AG09319 (cell line): Measurements from ENCODE around the gene PLA2G1B.

Experiments
- DNase-seq: peaks from one replicate; pipeline ENCODE4 v3.0.0-alpha.2; 2010; ENCODE audit warnings: low read depth; ENCODE audit errors: extremely low read depth
- TF ChIP-seq, protein P1 (sequence below): IDR thresholded peaks from 2 replicates; pipeline ENCODE4 v1.5.1; 2011; ENCODE audit warnings: low read depth, mild to moderate bottlenecking, inconsistent platforms, low read length, moderate library complexity

PLA2G1B gene

GRCh38 chr12:120358412-120359100 is 31.0 kb upstream of the PLA2G1B start:
- no peak for DNase-seq
- TF ChIP-seq, protein P1, sequence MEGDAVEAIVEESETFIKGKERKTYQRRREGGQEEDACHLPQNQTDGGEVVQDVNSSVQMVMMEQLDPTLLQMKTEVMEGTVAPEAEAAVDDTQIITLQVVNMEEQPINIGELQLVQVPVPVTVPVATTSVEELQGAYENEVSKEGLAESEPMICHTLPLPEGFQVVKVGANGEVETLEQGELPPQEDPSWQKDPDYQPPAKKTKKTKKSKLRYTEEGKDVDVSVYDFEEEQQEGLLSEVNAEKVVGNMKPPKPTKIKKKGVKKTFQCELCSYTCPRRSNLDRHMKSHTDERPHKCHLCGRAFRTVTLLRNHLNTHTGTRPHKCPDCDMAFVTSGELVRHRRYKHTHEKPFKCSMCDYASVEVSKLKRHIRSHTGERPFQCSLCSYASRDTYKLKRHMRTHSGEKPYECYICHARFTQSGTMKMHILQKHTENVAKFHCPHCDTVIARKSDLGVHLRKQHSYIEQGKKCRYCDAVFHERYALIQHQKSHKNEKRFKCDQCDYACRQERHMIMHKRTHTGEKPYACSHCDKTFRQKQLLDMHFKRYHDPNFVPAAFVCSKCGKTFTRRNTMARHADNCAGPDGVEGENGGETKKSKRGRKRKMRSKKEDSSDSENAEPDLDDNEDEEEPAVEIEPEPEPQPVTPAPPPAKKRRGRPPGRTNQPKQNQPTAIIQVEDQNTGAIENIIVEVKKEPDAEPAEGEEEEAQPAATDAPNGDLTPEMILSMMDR, result no peak

- DNase-seq, result no peak
- TF ChIP-seq, protein P1, result no peak
Measured at GRCh38 chr12:120357104-120357503, 29.5 kb upstream of the PLA2G1B start.

DNA sequence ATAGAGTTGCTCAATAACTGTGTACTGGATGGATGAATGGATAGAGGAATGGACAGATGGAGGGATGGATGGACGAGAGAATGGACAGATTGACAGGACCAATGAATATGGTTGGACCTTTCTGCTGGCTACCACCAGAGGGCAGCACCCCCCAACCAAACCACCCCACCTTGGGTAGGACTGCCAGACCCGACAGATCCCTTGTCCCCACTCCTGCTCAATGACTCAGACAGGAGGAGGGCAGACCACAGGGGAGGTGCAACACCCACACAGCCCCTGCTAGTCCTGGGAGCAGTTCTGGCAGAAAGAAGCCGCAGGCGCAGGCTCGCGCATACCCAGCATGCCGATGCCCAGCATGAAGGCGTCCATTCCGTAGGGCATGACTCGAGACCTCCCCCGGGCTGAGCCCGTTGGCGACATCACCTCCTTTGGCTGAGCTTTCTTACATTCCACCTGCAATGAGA is 29.0 kb upstream of the PLA2G1B start:
- TF ChIP-seq, protein P1, result peak; percentile 84
- peak; percentile 55 for DNase-seq

GRCh38 chr12:120353556-120354317 is 26.2 kb upstream of the PLA2G1B start:
- TF ChIP-seq, protein P1, result no peak

DNA sequence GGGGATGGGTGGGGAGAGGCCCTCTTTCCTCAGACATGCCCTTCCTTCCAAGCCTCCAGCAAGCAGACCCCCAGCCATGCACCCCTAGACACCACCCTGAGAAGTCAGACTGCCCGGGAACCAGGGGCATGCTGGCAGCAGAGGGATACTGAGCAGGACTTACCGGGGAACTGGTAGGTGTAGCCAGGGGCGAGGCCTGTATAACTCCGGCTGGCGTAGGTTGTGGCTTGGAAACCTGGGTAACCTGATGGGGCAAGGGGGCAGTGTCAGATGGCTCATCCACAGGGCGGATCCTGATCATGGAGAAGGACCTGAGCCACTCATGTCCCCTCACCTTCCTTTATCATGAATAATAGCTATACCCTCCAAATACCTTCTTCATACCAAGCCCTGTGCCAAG is 25.6 kb upstream of the PLA2G1B start:
- TF ChIP-seq, protein P1, result no peak
- no peak for DNase-seq

More at GRCh38 chr12:120353556-120354317, 26.2 kb upstream of the PLA2G1B start:
- DNase-seq, result no peak

GRCh38 chr12:120352117-120352516 is 24.5 kb upstream of the PLA2G1B start:
- no peak for DNase-seq
- TF ChIP-seq, protein P1, result no peak

GRCh38 chr12:120350576-120351350 is 23.2 kb upstream of the PLA2G1B start:
- TF ChIP-seq, protein P1, result no peak
- DNase-seq, result no peak
